Islet precursor cell (in vitro differentiated cells): Measurements from ENCODE around the gene LEPR.
"Not testable (repeated sequence)": the region's sequence is repeated elsewhere in the genome, so short reads cannot be mapped to it uniquely, and the experiment has no call there.

Experiments used
- DNase-seq: peaks from one replicate; pipeline ENCODE4 v3.0.0-alpha.2; 2018

LEPR gene

GRCh38 chr1:65441464-65441863 lies 21.0 kb downstream of the LEPR start:
- no peak for DNase-seq

- no peak for DNase-seq
These were observed 22.0 kb downstream of the LEPR start for GRCh38 chr1:65442442-65442841.

GRCh38 chr1:65443647-65444046 lies 23.2 kb downstream of the LEPR start:
- no peak for DNase-seq

- DNase-seq = no peak
These were observed 23.7 kb downstream of the LEPR start for GRCh38 chr1:65444128-65444640.

GRCh38 chr1:65445837-65446236 lies 25.4 kb downstream of the LEPR start:
- no peak for DNase-seq

- DNase-seq = no peak
These were observed 28.9 kb downstream of the LEPR start for GRCh38 chr1:65449214-65449823.

GRCh38 chr1:65455678-65456077 lies 35.2 kb downstream of the LEPR start:
- DNase-seq = not testable (repeated sequence)

GRCh38 chr1:65456481-65456880 lies 36.0 kb downstream of the LEPR start:
- DNase-seq = no peak

GRCh38 chr1:65457868-65458267 lies 37.4 kb downstream of the LEPR start:
- no peak for DNase-seq

- DNase-seq = no peak
These were observed 38.4 kb downstream of the LEPR start for GRCh38 chr1:65458730-65459396.

GRCh38 chr1:65459397-65459768 lies 38.9 kb downstream of the LEPR start:
- DNase-seq = peak; percentile 52

GRCh38 chr1:65465837-65466236 lies 45.4 kb downstream of the LEPR start:
- DNase-seq = not testable (repeated sequence)

- DNase-seq = peak; percentile 92
These were observed 47.1 kb downstream of the LEPR start for GRCh38 chr1:65467536-65467935.

- no peak for DNase-seq
These were observed 48.8 kb downstream of the LEPR start for GRCh38 chr1:65469126-65469888.

- no peak for DNase-seq
These were observed 49.4 kb downstream of the LEPR start for GRCh38 chr1:65469889-65470340.
